Fibroblast of pulmonary artery (primary cell): Measurements from ENCODE around the gene OMP.
"Not testable (repeated sequence)": the region's sequence is repeated elsewhere in the genome, so short reads cannot be mapped to it uniquely, and the experiment has no call there.

Experiments
- DNase-seq: peaks from one replicate; pipeline ENCODE4 v3.0.0-alpha.2; 2010; ENCODE audit warnings: low read depth
- H3K4me3 ChIP-seq: replicated peaks from 2 replicates; pipeline ENCODE4 v1.5.1; 2011; ENCODE audit warnings: low read depth, mild to moderate bottlenecking, control low read depth, low read length, moderate library complexity
- CTCF ChIP-seq: IDR thresholded peaks from 2 replicates; pipeline ENCODE4 v1.5.1; 2011; ENCODE audit warnings: mild to moderate bottlenecking, control low read depth, low read length, inconsistent platforms; ENCODE audit errors: missing control alignments

Gene OMP

GRCh38 chr11:77092382-77092781 is 10.3 kb upstream of the OMP start:
- no peak for TF ChIP-seq CTCF
- no peak overlapping the region for H3K4me3 ChIP-seq
- DNase-seq, result no peak

- no peak overlapping the region for H3K4me3 ChIP-seq
- DNase-seq, result no peak
- no peak for TF ChIP-seq CTCF
Measured at GRCh38 chr11:77093056-77093891, 9.4 kb upstream of the OMP start.

GRCh38 chr11:77093987-77094840 is 8.4 kb upstream of the OMP start:
- no peak for TF ChIP-seq CTCF
- no peak for DNase-seq

GRCh38 chr11:77094841-77095365 is 7.7 kb upstream of the OMP start:
- no peak for TF ChIP-seq CTCF
- no peak overlapping the region for H3K4me3 ChIP-seq
- no peak for DNase-seq

More at GRCh38 chr11:77093987-77094840, 8.4 kb upstream of the OMP start:
- no peak overlapping the region for H3K4me3 ChIP-seq

- no peak overlapping the region for H3K4me3 ChIP-seq
- no peak for DNase-seq
- no peak for TF ChIP-seq CTCF
Measured at GRCh38 chr11:77095551-77096490, 6.8 kb upstream of the OMP start.

- H3K4me3 ChIP-seq, result no peak overlapping the region
- DNase-seq, result no peak
- no peak for TF ChIP-seq CTCF
Measured at GRCh38 chr11:77096591-77097019, 6.0 kb upstream of the OMP start.

- not testable (repeated sequence) for DNase-seq, H3K4me3 ChIP-seq
Measured at GRCh38 chr11:77097180-77097579, 5.5 kb upstream of the OMP start.
